Spleen (tissue), 13 donors: Measurements from ENCODE around the gene SLC45A1. TPM values are rescaled to one million over a fixed set of nuclear protein-coding genes. Genes with fewer than 3 reads are reported as not detected.

ENCODE experiments used
- DNase-seq: peaks from one replicate; pipeline ENCODE4 v3.0.0-alpha.2; 2020
- H3K27ac ChIP-seq, 8 donors: fragments of 200-600 bp; sonication (generic) in 7 of 8; 1 replicate in 4 of 8; 2 replicates in 4 of 8; pipeline versions ENCODE4 v1.5.0 to v1.8.0; 2016 to 2021; ENCODE audit warnings: inconsistent platforms in 4 of 8, mild to moderate bottlenecking in 4 of 8, moderate library complexity in 1 of 8
- H3K27me3 ChIP-seq, 7 donors: fragments of 200-600 bp; sonication (generic) in 6 of 7; replicated peaks in 1 of 7; 1 replicate in 4 of 7; 2 replicates in 3 of 7; pipeline versions ENCODE4 v1.5.0 to v1.8.0; 2016 to 2021; ENCODE audit warnings: inconsistent platforms in 3 of 7, mild to moderate bottlenecking in 1 of 7
- H3K36me3 ChIP-seq, 6 donors: fragments of 200-600 bp; sonication (generic) in 5 of 6; 1 replicate in 4 of 6; 2 replicates in 2 of 6; pipeline versions ENCODE4 v1.5.0 to v1.8.0; 2016 to 2021; ENCODE audit warnings: inconsistent platforms in 2 of 6
- H3K4me1 ChIP-seq, 6 donors: fragments of 200-600 bp; sonication (generic) in 5 of 6; 1 replicate in 3 of 6; 2 replicates in 3 of 6; pipeline versions ENCODE4 v1.5.0 to v1.8.0; 2016 to 2021; ENCODE audit warnings: inconsistent platforms in 3 of 6
- H3K4me3 ChIP-seq, 8 donors: fragments of 200-600 bp; sonication (generic) in 7 of 8; 1 replicate in 4 of 8; 2 replicates in 4 of 8; pipeline versions ENCODE4 v1.5.0 to v1.8.0; 2016 to 2021; ENCODE audit warnings: inconsistent platforms in 4 of 8, mild to moderate bottlenecking in 4 of 8, moderate library complexity in 2 of 8
- H3K9me3 ChIP-seq, 8 donors: fragments of 200-600 bp; sonication (generic) in 7 of 8; 1 replicate in 4 of 8; 2 replicates in 4 of 8; pipeline versions ENCODE4 v1.5.0 to v1.8.0; 2016 to 2021; ENCODE audit warnings: inconsistent platforms in 4 of 8
- CTCF ChIP-seq, 11 experiments: fragments of 200-600 bp in 7 of 11; fragments of 450-650 bp in 4 of 11; sonication (generic) in 4 of 11; IDR thresholded peaks in 8 of 11; conservative IDR thresholded peaks in 3 of 11; 1 replicate in 7 of 11; 2 replicates in 4 of 11; pipeline versions ENCODE4 v1.4.0 to v1.8.0; 2016 to 2021; ENCODE audit warnings: antibody characterized with exemption in 11 of 11, inconsistent platforms in 4 of 11, mild to moderate bottlenecking in 1 of 11
- POLR2A ChIP-seq, 3 donors: fragments of 450-650 bp; IDR thresholded peaks; one replicate each; pipeline ENCODE4 v1.5.1; 2017; ENCODE audit warnings: antibody characterized with exemption in 3 of 3, mild to moderate bottlenecking in 1 of 3
- POLR2AphosphoS5 ChIP-seq, 3 donors: sonication (generic); formaldehyde crosslinking; IDR thresholded peaks; one replicate each; pipeline ENCODE4 v1.5.1; 2017; ENCODE audit warnings: antibody characterized with exemption in 3 of 3
- WGBS, 5 donors: extraction: QIAGEN DNeasy Blood & Tissue Kit in 3 of 5; methylation state at CpG; one replicate each; pipeline versions ENCODE4 v1.1.5 to v1.1.7; 2013 to 2018; 5-methylcytosine and 5-hydroxymethylcytosine counted together
- intact Hi-C: fragments of 100-400 bp; cut with DNase I; formaldehyde crosslinking; loops from one replicate; pipeline ENCODE4 v1.15.0; 2023; ENCODE audit warnings: low total_unique reads
- long read RNA-seq, 2 donors: transcript quantifications; one replicate each; lab custom pipeline, GENCODE V29; 2026
- polyA plus RNA-seq, 3 donors: library from polyadenylated mRNA; stranded (reverse); fragments of 200-250 nt; gene quantifications; one replicate each; pipeline ENCODE4 v1.2.1, GENCODE V29; 2013
- total RNA-seq, 7 donors: library from RNA; depleted of rRNA in 3 of 7; stranded (reverse); fragments of >200 nt in 3 of 7; fragmentation: NEBNext Ultra II Directional in 4 of 7; extraction: Animal tissue kit (Norgen Biotek cat#: 25700) in 4 of 7; gene quantifications; one replicate each; pipeline versions ENCODE4 v1.1.0 to v1.2.1, GENCODE V29; 2016 to 2021
- donor health status: healthy with polysubstance abuse.
- donor health status: DM: no; HTN: no; CAD: no; lungs with moderate emphysema.
- donor health status: DM: no; HTN: no; CAD: no.
- donor health status: Bipolar disorder and iron deficiency.
- donor health status: healthy.
- donor health status: DM: no; HTN: no; CAD: no.
- donor health status: DM: yes; HTN: yes; CAD: no.

The SLC45A1 gene
- total RNA-seq (1 to 10 TPM; 2.2 to 3.3 (median 2.9) TPM), polyA plus RNA-seq (1 to 10 TPM; 1.3 to 2.9 (median 1.4) TPM)
- long read RNA-seq, donor 1, result 0 reads
- long read RNA-seq, donor 2, result 0 reads

GRCh38 chr1:8317647-8318381 is at the start of gene SLC45A1:
Gene SLC45A1, plus strand, starts transcription at chr1:8318114. Its CDS starts 6,216 bp downstream, at chr1:8324330.
- WGBS, 5 donors, result 11 to 18% (median 12%) methylated on average over 44 to 75 of the region's 75 CpGs
- Histone ChIP-seq H3K4me1 (peaks cover 7 to 45% (median 27%) of the 10 kb centered on the region in 6 donors), H3K9me3 (no peaks in the 10 kb centered on the region), H3K4me3 (peak within 1 kb of the TSS; percentile 51 to 84 (median 68)), H3K27me3 (peaks cover 0 to 65% (median 24%) of the 10 kb centered on the region in 7 donors), H3K36me3 (no peaks in the 10 kb centered on the region), H3K27ac (peak within 1 kb of the TSS in 7 of 8 donors; percentile 27 to 68 (median 40))
- intact Hi-C loops, result loop anchor here (10.0 kb wide), 1 partner anchor 303 kb away; no protein-coding TSS in a partner anchor
- TF ChIP-seq POLR2AphosphoS5 (IDR thresholded peaks at IDR 0.05) (peak; percentile 64 to 82 (median 80)), CTCF (IDR thresholded peaks at IDR 0.05 in 8 of 11, conservative IDR thresholded peaks at IDR 0.05 in 3 of 11) (peak in 1 of 11 experiments; percentile 13), POLR2A (IDR thresholded peaks at IDR 0.05) (no peak)
- DNase-seq, result peak; percentile 94

- intact Hi-C loops, result no loop called here
- no peak for TF ChIP-seq CTCF (IDR thresholded peaks at IDR 0.05 in 8 of 11, conservative IDR thresholded peaks at IDR 0.05 in 3 of 11)
- TF ChIP-seq POLR2AphosphoS5 (IDR thresholded peaks at IDR 0.05), result no peak
- no peak for TF ChIP-seq POLR2A (IDR thresholded peaks at IDR 0.05)
- 60 to 81% (median 72%) methylated on average over 4 of the region's 4 CpGs for WGBS, 5 donors
- no peaks in the 10 kb centered on the region for H3K9me3 ChIP-seq
- no peak overlapping the region for H3K27ac ChIP-seq
- no peak for DNase-seq
- no peaks in the 10 kb centered on the region for H3K4me1 ChIP-seq
- H3K36me3 ChIP-seq, result no peaks in the 10 kb centered on the region
- H3K27me3 ChIP-seq, result peaks cover 0 to 5% (median 0%) of the 10 kb centered on the region in 7 donors
- H3K4me3 ChIP-seq, result no peak overlapping the region
Observed at GRCh38 chr1:8273036-8273435, 44.9 kb upstream of the SLC45A1 start.

DNA sequence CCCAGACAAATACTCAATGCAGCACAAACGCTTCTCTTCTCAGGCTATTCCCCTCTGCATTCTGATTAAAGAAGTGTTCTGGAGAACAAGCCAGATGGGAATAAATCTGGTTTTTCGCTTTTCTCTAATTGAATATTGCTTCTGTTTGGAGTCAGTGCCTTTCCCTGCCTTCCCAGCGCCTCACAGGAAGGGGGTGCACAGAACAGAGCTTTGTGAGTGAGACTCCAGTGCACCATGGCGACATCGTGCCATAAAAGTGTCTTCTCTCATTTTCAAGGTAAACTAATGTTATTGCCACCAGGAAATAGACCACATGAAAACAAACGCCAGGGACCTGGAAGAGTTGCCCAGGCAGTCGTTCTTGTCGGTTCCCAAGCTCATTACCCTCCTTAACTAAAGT is 43.6 kb upstream of the SLC45A1 start:
- Histone ChIP-seq H3K36me3 (no peaks in the 10 kb centered on the region), H3K4me1 (no peaks in the 10 kb centered on the region), H3K27me3 (peaks cover 0 to 5% (median 0%) of the 10 kb centered on the region in 7 donors), H3K27ac (no peak overlapping the region), H3K4me3 (no peak overlapping the region), H3K9me3 (no peaks in the 10 kb centered on the region)
- WGBS, 5 donors, result 61 to 68% (median 67%) methylated on average over 8 of the region's 8 CpGs
- no peak for DNase-seq
- intact Hi-C loops, result no loop called here
- TF ChIP-seq CTCF (IDR thresholded peaks at IDR 0.05 in 8 of 11, conservative IDR thresholded peaks at IDR 0.05 in 3 of 11) (no peak), POLR2AphosphoS5 (IDR thresholded peaks at IDR 0.05) (no peak), POLR2A (IDR thresholded peaks at IDR 0.05) (no peak)

- TF ChIP-seq POLR2AphosphoS5 (IDR thresholded peaks at IDR 0.05) (no peak), CTCF (IDR thresholded peaks at IDR 0.05 in 8 of 11, conservative IDR thresholded peaks at IDR 0.05 in 3 of 11) (no peak), POLR2A (IDR thresholded peaks at IDR 0.05) (no peak)
- intact Hi-C loops, result no loop called here
- H3K4me1 ChIP-seq, result no peaks in the 10 kb centered on the region
- no peaks in the 10 kb centered on the region for H3K36me3 ChIP-seq
- no peaks in the 10 kb centered on the region for H3K9me3 ChIP-seq
- 77 to 87% (median 84%) methylated on average over 20 to 21 of the region's 21 CpGs for whole genome bisulfite sequencing, 5 donors
- no peak overlapping the region for H3K27ac ChIP-seq
- peaks cover 0 to 11% (median 0%) of the 10 kb centered on the region in 7 donors for H3K27me3 ChIP-seq
- no peak overlapping the region for H3K4me3 ChIP-seq
- DNase-seq, result no peak
Observed at GRCh38 chr1:8276173-8276914, 41.6 kb upstream of the SLC45A1 start.
